22Rv1 (cell line): ENCODE measurements around the gene USH2A.

Experiments
- H3K27ac ChIP-seq: fragments of 450-650 bp; 2 replicates; pipeline ENCODE4 v1.5.1; 2017
- CTCF ChIP-seq: fragments of 450-650 bp; IDR thresholded peaks from 2 replicates; pipeline ENCODE4 v1.5.1; 2017; ENCODE audit warnings: mild to moderate bottlenecking
- ZFX ChIP-seq: fragments of 450-650 bp; IDR thresholded peaks from 2 replicates; pipeline ENCODE4 v1.6.1; 2017; ENCODE audit warnings: antibody characterized with exemption, borderline replicate concordance

Gene USH2A

GRCh38 chr1:215681041-215681440, 742.2 kb downstream of the USH2A start:
- H3K27ac ChIP-seq = no peak overlapping the region
- TF ChIP-seq CTCF (no peak), ZFX (no peak)

- H3K27ac ChIP-seq = no peak overlapping the region
- TF ChIP-seq CTCF (no peak), ZFX (no peak)
These were observed 744.0 kb downstream of the USH2A start for GRCh38 chr1:215679231-215679630.

GRCh38 chr1:215677112-215677511, 746.1 kb downstream of the USH2A start:
- no peak for TF ChIP-seq ZFX
- peak; percentile 6; the same call in 1 of the 2 replicates for TF ChIP-seq CTCF
- no peak overlapping the region for H3K27ac ChIP-seq

- no peak for TF ChIP-seq ZFX
- TF ChIP-seq CTCF = no peak
These were observed 749.3 kb downstream of the USH2A start for GRCh38 chr1:215673943-215674342.

GRCh38 chr1:215672482-215672881, 750.8 kb downstream of the USH2A start:
- no peak for TF ChIP-seq ZFX
- TF ChIP-seq CTCF = peak; percentile 32; the same call in 1 of the 2 replicates
- H3K27ac ChIP-seq = no peak overlapping the region

More at GRCh38 chr1:215673943-215674342, 749.3 kb downstream of the USH2A start:
- H3K27ac ChIP-seq = no peak overlapping the region

- no peak for TF ChIP-seq ZFX
- no peak for TF ChIP-seq CTCF
- H3K27ac ChIP-seq = no peak overlapping the region
These were observed 753.3 kb downstream of the USH2A start for GRCh38 chr1:215669806-215670491.

GRCh38 chr1:215667761-215668160, 755.5 kb downstream of the USH2A start:
- H3K27ac ChIP-seq = no peak overlapping the region
- TF ChIP-seq ZFX (no peak), CTCF (no peak)
